Endothelial cell of umbilical vein (primary cell): ENCODE measurements around the gene PCMTD2. TPM values are rescaled to one million over a fixed set of nuclear protein-coding genes. Genes with fewer than 3 reads are reported as not detected.

Experiments used
- BruUV-seq: library from RNA; stranded (reverse); fragments of 400-500 nt; replicated peaks from 2 replicates; lab custom pipeline; 2021; lab: Mats Ljungman, UMichigan
- CTCF ChIA-PET: fragments of 300-600, 350-600 bp; sonication (Branson Sonifier 250); formaldehyde crosslinking; loops from one replicate; lab custom pipeline; 2021; ENCODE audit warnings: antibody characterized with exemption, inconsistent platforms; lab: Charles Lee
- POLR2A ChIA-PET: fragments of 300-600, 350-600 bp; sonication (Branson Sonifier 250); formaldehyde crosslinking; loops from one replicate; lab custom pipeline; 2021; ENCODE audit warnings: antibody characterized with exemption, inconsistent platforms; lab: Charles Lee
- DNase-seq: peaks from one replicate; pipeline ENCODE4 v3.0.0-alpha.2; 2011; ENCODE audit warnings: low read depth, low spot score
- FAIRE-seq: peaks from 2 replicates; lab custom pipeline; 2011; peaks lifted over from hg19 to GRCh38; lab: Jason Lieb, UNC
- H2AFZ ChIP-seq: 2 replicates; pipeline ENCODE4 v1.6.0; 2012; ENCODE audit warnings: low read depth, low read length, control low read depth, inconsistent platforms
- H3K27ac ChIP-seq: 2 replicates; pipeline ENCODE4 v1.5.1; 2011; ENCODE audit warnings: low read depth, mild to moderate bottlenecking, control low read depth, low read length, moderate library complexity; ENCODE audit not compliant: insufficient read depth
- H3K27me3 ChIP-seq, 2 experiments: 2 replicates each; pipeline versions ENCODE4 v1.6.0 to v1.6.1; 2011; ENCODE audit warnings: low read length in 2 of 2, mixed read lengths in 1 of 2; ENCODE audit not compliant: control insufficient read depth in 2 of 2, insufficient read depth in 2 of 2
- H3K36me3 ChIP-seq, 2 experiments: 2 replicates in 1 of 2; 3 replicates in 1 of 2; pipeline ENCODE4 v1.5.1; 2011; ENCODE audit warnings: low read length in 2 of 2, mild to moderate bottlenecking in 1 of 2, moderate library complexity in 1 of 2; ENCODE audit not compliant: control insufficient read depth in 2 of 2, insufficient read depth in 2 of 2; ENCODE audit errors: extremely low read depth in 1 of 2
- H3K4me1 ChIP-seq: 3 replicates; pipeline ENCODE4 v1.5.1; 2011; ENCODE audit warnings: mild to moderate bottlenecking, low read length; ENCODE audit not compliant: control insufficient read depth, insufficient read depth; ENCODE audit errors: extremely low read depth
- H3K4me2 ChIP-seq: 2 replicates; pipeline ENCODE4 v1.6.1; 2011; ENCODE audit warnings: low read length, control low read depth, mixed read lengths; ENCODE audit not compliant: insufficient read depth
- H3K4me3 ChIP-seq, 3 experiments: fragments of 200-600 bp in 1 of 3; sonication (generic), shearing (Covaris generic) in 1 of 3; replicated peaks in 1 of 3; 2 replicates each; pipeline ENCODE4 v1.5.1; 2011 to 2016; ENCODE audit warnings: control low read depth in 3 of 3, low read length in 3 of 3, mild to moderate bottlenecking in 2 of 3, inconsistent platforms in 1 of 3, low read depth in 1 of 3, moderate library complexity in 1 of 3; ENCODE audit not compliant: insufficient read depth in 1 of 3
- H3K79me2 ChIP-seq: 2 replicates; pipeline ENCODE4 v1.6.0; 2012; ENCODE audit warnings: low read length, inconsistent platforms; ENCODE audit not compliant: control insufficient read depth, insufficient read depth
- H3K9ac ChIP-seq: replicated peaks from 2 replicates; pipeline ENCODE3; 2011; ENCODE audit warnings: low read length, control low read depth; ENCODE audit not compliant: insufficient read depth; ENCODE audit errors: extremely low read depth
- H3K9me1 ChIP-seq: replicated peaks from 3 replicates; pipeline ENCODE4 v1.6.0; 2011; ENCODE audit warnings: mild to moderate bottlenecking, low read length; ENCODE audit not compliant: control insufficient read depth, insufficient read depth; ENCODE audit errors: extremely low read depth
- H3K9me3 ChIP-seq: replicated peaks from 2 replicates; pipeline ENCODE4 v1.5.1; 2012; ENCODE audit warnings: low read length, inconsistent platforms; ENCODE audit not compliant: control insufficient read depth, insufficient read depth
- H4K20me1 ChIP-seq: replicated peaks from 2 replicates; pipeline ENCODE3; 2011; ENCODE audit warnings: mild to moderate bottlenecking, low read length; ENCODE audit not compliant: control insufficient read depth, insufficient read depth; ENCODE audit errors: extremely low read depth
- CTCF ChIP-seq, 2 donors: IDR thresholded peaks; 1 replicate in 1 of 2; 2 replicates in 1 of 2; pipeline ENCODE4 v1.5.1; 2011; ENCODE audit warnings: low read length in 2 of 2, mild to moderate bottlenecking in 2 of 2, moderate library complexity in 2 of 2, control low read depth in 1 of 2, inconsistent platforms in 1 of 2, low read depth in 1 of 2; ENCODE audit not compliant: insufficient read depth in 1 of 2; ENCODE audit errors: extremely low read depth in 1 of 2
- EZH2 ChIP-seq: IDR thresholded peaks from 2 replicates; pipeline ENCODE4 v1.6.1; 2012; ENCODE audit warnings: borderline replicate concordance, low read depth, mild to moderate bottlenecking, moderate library complexity, low read length, inconsistent platforms; ENCODE audit not compliant: severe bottlenecking
- FOS ChIP-seq: IDR thresholded peaks from 2 replicates; pipeline ENCODE4 v1.6.1; 2011; ENCODE audit warnings: mild to moderate bottlenecking, low read length, moderate library complexity, borderline replicate concordance; ENCODE audit not compliant: insufficient read depth
- GATA2 ChIP-seq: IDR thresholded peaks from 2 replicates; pipeline ENCODE4 v1.7.0; 2011; ENCODE audit warnings: low read depth, mild to moderate bottlenecking, moderate library complexity, mixed read lengths, low read length; ENCODE audit not compliant: insufficient read length, insufficient read depth
- JUN ChIP-seq: IDR thresholded peaks from 2 replicates; pipeline ENCODE4 v1.6.1; 2011; ENCODE audit warnings: borderline replicate concordance, low read depth; ENCODE audit not compliant: insufficient read length, insufficient read depth
- MAX ChIP-seq: IDR thresholded peaks from 2 replicates; pipeline ENCODE4 v1.6.1; 2011; ENCODE audit not compliant: insufficient read depth, insufficient read length
- MYC ChIP-seq: IDR thresholded peaks from one replicate; pipeline ENCODE4 v1.6.1; 2011; ENCODE audit warnings: mild to moderate bottlenecking, low read depth, low read length
- POLR2A ChIP-seq: IDR thresholded peaks from 2 replicates; pipeline ENCODE4 v1.6.1; 2012; ENCODE audit warnings: low read depth, mild to moderate bottlenecking, control low read depth, low read length
- POLR2AphosphoS5 ChIP-seq: IDR thresholded peaks from 2 replicates; pipeline ENCODE4 v1.6.1; 2012; ENCODE audit warnings: low read depth, mild to moderate bottlenecking, control low read depth, low read length, moderate library complexity; ENCODE audit not compliant: insufficient read depth
- dilution Hi-C: fragments of 300-500 bp; cut with MboI; formaldehyde crosslinking; loops from one replicate; pipeline ENCODE4 v1.15.0; 2019; ENCODE audit warnings: low sequenced_read_pairs; ENCODE audit not compliant: extremely low pct_ligation_motif_present
- intact Hi-C: fragments of 100-400 bp; cut with micrococcal nuclease; formaldehyde crosslinking; loops from one replicate; pipeline ENCODE4 v1.10.0; 2022
- polyA plus RNA-seq, 4 experiments: library from polyadenylated mRNA; depleted of rRNA in 3 of 4; stranded (reverse) in 3 of 4; unstranded in 1 of 4; fragments of >200 nt; gene quantifications; 2 replicates each; pipeline versions ENCODE4 v1.2.1 to v1.2.3, GENCODE V29; 2011 to 2012; ENCODE audit warnings: missing spikeins in 1 of 4
- total RNA-seq: library from RNA; stranded (reverse); gene quantifications from 2 replicates; pipeline ENCODE4 v1.2.3, GENCODE V29; 2021

PCMTD2 gene
- total and polyA plus RNA-seq, 2 donors (not counting 3 experiments of a cell fraction or from before 2014, with no cell fraction given) = 27.4 to 45.7 TPM

DNA sequence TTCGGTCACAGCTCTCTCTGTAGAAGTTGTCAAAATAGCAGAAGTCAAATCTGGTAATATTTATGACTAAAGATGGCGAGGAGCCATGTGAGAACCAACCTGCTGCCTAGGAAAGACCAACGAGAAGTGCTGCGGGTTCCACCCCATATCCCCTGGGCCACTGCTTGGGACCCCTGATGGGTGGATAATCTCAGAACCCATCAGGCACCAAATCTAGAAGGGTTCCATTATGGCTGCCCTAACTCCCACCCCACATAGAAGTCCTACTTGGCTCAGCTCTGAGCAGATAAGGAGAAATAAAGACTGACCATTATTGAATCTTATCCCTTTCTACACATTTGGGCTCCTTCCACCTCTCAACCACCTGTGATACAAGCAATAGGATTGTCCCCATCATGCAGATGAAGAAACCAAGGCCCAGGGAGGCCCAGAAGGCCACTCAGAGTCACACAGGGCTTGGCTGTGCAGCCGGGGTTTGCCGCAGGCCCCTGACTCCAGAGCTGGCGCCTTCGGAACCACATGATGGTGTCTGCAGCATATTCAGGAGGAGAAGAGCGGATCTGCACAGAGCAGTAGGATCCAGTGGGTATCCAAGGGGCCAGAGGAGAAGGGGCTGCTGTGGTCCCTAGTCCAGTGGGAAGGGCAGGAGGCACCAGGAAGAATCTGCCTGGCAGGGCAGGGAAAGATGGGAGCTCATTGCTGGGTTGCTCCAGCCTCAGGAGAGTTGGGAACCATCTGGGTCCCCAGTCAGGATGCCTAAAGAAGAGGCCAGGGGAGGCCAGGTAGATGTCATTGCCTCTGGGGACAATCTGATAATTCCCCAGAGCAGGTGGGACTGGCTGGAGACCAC is 9.6 kb upstream of the PCMTD2 start:
- Histone ChIP-seq H3K9ac (no peak overlapping the region), H3K9me1 (no peaks in the 10 kb centered on the region), H3K4me3 (no peak overlapping the region), H3K4me2 (no peak overlapping the region), H2AFZ (no peak overlapping the region), H3K79me2 (no peaks in the 10 kb centered on the region), H3K36me3 (no peaks in the 10 kb centered on the region), H3K27ac (no peak overlapping the region), H3K9me3 (no peaks in the 10 kb centered on the region), H3K27me3 (peaks cover 4 to 15% of the 10 kb centered on the region in 2 experiments), H4K20me1 (no peaks in the 10 kb centered on the region), H3K4me1 (no peaks in the 10 kb centered on the region)
- TF ChIP-seq POLR2A (no peak), MAX (no peak), CTCF (IDR thresholded peaks at IDR 0.05; ENCODE audit: extremely low read depth in 1 of 2, insufficient read depth in 1 of 2, low read depth in 1 of 2, low read length in 2 of 2) (no peak), EZH2 (no peak), MYC (no peak), POLR2AphosphoS5 (no peak), GATA2 (no peak), JUN (no peak), FOS (no peak)
- CTCF ChIA-PET = interaction anchor here (1.5 kb wide), 1 partner anchor 10 kb away, joined by 6 read pairs; the partner anchor contains the start of gene PCMTD2
- intact Hi-C loops = no loop called here
- dilution Hi-C loops = no loop called here
- DNase-seq (no peak), FAIRE-seq (no peak)
- BruUV-seq = no TSS peak
- POLR2A ChIA-PET = no interaction called here
